MM.1S (cell line): Measurements from ENCODE around the gene SCRG1.

ENCODE experiments used
- CTCF ChIP-seq: fragments of 300-600 bp; sonication (generic); IDR thresholded peaks from 2 replicates; pipeline ENCODE4 v1.5.1; 2016; ENCODE audit warnings: antibody characterized with exemption, low read length, mixed read lengths
- EZH2 ChIP-seq: fragments of 300-600 bp; sonication (generic); optimal IDR thresholded peaks from 2 replicates; pipeline ENCODE3; 2017; ENCODE audit warnings: low read depth, mild to moderate bottlenecking, antibody characterized with exemption, low read length, mixed read lengths
- EZH2phosphoT487 ChIP-seq: fragments of 300-600 bp; sonication (generic); IDR thresholded peaks from 2 replicates; pipeline ENCODE4 v1.6.1; 2018; ENCODE audit warnings: antibody characterized with exemption, low read length

- TF ChIP-seq EZH2phosphoT487 (no peak), CTCF (no peak), EZH2 (no peak)
Measured at GRCh38 chr4:173414456-173414855, 15.5 kb upstream of the SCRG1 start.
